NK-92 (cell line): ENCODE results near the gene KIF6.
"Not testable (repeated sequence)": the region's sequence is repeated elsewhere in the genome, so short reads cannot be mapped to it uniquely, and the experiment has no call there.

ENCODE experiments used
- DNase-seq: peaks from one replicate; lab custom pipeline; 2025; ENCODE audit not compliant: unreplicated experiment; lab: John Stamatoyannopoulos, UW

The KIF6 gene

GRCh38 chr6:39724787-39725631 is at the start of gene KIF6:
Gene KIF6 (minus strand): TSS chr6:39725408. CDS start chr6:39725310, 98 bp downstream.
- no peak for DNase-seq

GRCh38 chr6:39773782-39774181 is 48.6 kb upstream of the KIF6 start:
- no peak for DNase-seq

- no peak for DNase-seq
Observed at GRCh38 chr6:39772559-39773273, 47.5 kb upstream of the KIF6 start.

- no peak for DNase-seq
Observed at GRCh38 chr6:39770446-39770845, 45.2 kb upstream of the KIF6 start.

GRCh38 chr6:39769012-39769411 is 43.8 kb upstream of the KIF6 start:
- no peak for DNase-seq

- DNase-seq, result no peak
Observed at GRCh38 chr6:39765508-39766065, 40.4 kb upstream of the KIF6 start.

- no peak for DNase-seq
Observed at GRCh38 chr6:39760226-39760952, 35.2 kb upstream of the KIF6 start.

- no peak for DNase-seq
Observed at GRCh38 chr6:39758905-39759605, 33.8 kb upstream of the KIF6 start.

- DNase-seq, result no peak
Observed at GRCh38 chr6:39756582-39756981, 31.4 kb upstream of the KIF6 start.

- DNase-seq, result no peak
Observed at GRCh38 chr6:39755231-39755630, 30.0 kb upstream of the KIF6 start.

- no peak for DNase-seq
Observed at GRCh38 chr6:39754514-39755115, 29.4 kb upstream of the KIF6 start.

- no peak for DNase-seq
Observed at GRCh38 chr6:39753725-39754045, 28.5 kb upstream of the KIF6 start.

- DNase-seq, result no peak
Observed at GRCh38 chr6:39752835-39753724, 27.9 kb upstream of the KIF6 start.

- no peak for DNase-seq
Observed at GRCh38 chr6:39746795-39747194, 21.6 kb upstream of the KIF6 start.

GRCh38 chr6:39733704-39734103 is 8.5 kb upstream of the KIF6 start:
- no peak for DNase-seq

GRCh38 chr6:39731565-39731964 is 6.4 kb upstream of the KIF6 start:
- no peak for DNase-seq

GRCh38 chr6:39729945-39730344 is 4.7 kb upstream of the KIF6 start:
- DNase-seq, result no peak

GRCh38 chr6:39725632-39725997 is 407 bp upstream of the KIF6 start:
- no peak for DNase-seq

GRCh38 chr6:39723350-39723749 is 1.9 kb downstream of the KIF6 start:
- DNase-seq, result not testable (repeated sequence)

- no peak for DNase-seq
Observed at GRCh38 chr6:39714802-39715201, 10.4 kb downstream of the KIF6 start.
